Small intestine (tissue), 4 donors: ENCODE data around the gene AARSD1. TPM values are rescaled to one million over a fixed set of nuclear protein-coding genes. Genes with fewer than 3 reads are reported as not detected.

Experiments
- polyA plus RNA-seq, 4 donors: library from polyadenylated mRNA; stranded (reverse) in 3 of 4; unstranded in 1 of 4; fragments of 200-250 nt in 3 of 4; fragments of 120-200 nt in 1 of 4; gene quantifications; one replicate each; pipeline versions ENCODE4 v1.2.1 to v1.2.3, GENCODE V29; 2013
- donor health status: healthy with polysubstance abuse.
- donor health status: Bipolar disorder and iron deficiency.
- donor health status: healthy.

AARSD1 gene
- polyA plus RNA-seq, 4 donors = 27.3 to 47.4 (median 40.5) TPM

Other genes starting within 250 kb of the AARSD1 start
- gene EZH1, start 219.4 kb downstream of the AARSD1 start, polyA plus RNA-seq = 10 to 100 TPM in 3 of 4 donors, 1 to 10 TPM in 1; 8.1 to 33.0 (median 13.0) TPM
- gene RAMP2, start 203.2 kb downstream of the AARSD1 start, polyA plus RNA-seq = 10 to 100 TPM in 2 of 4 donors, 1 to 10 TPM in 2; 1.1 to 48.2 (median 16.4) TPM
- 100 to 1,000 TPM in 2 of 4 donors, 10 to 100 TPM in 2; 85.7 to 117 (median 94.3) TPM for gene VPS25, start 191.0 kb downstream of the AARSD1 start, polyA plus RNA-seq
- 10 to 100 TPM in 1 of 4 donors, 1 to 10 TPM in 2, under 1 TPM in 1; 0.67 to 25.6 (median 1.5) TPM for gene WNK4, start 183.8 kb downstream of the AARSD1 start, polyA plus RNA-seq
- 100 to 1,000 TPM; 101 to 317 (median 296) TPM for gene COA3, start 165.8 kb downstream of the AARSD1 start, polyA plus RNA-seq
- 1 to 10 TPM in 1 of 4 donors, under 1 TPM in 1, not detected in 2; 0.52 to 2.3 TPM for gene CNTD1, start 165.6 kb downstream of the AARSD1 start, polyA plus RNA-seq
- gene BECN1, start 140.2 kb downstream of the AARSD1 start, polyA plus RNA-seq = 10 to 100 TPM; 73.5 to 96.8 (median 81.1) TPM
- gene PSME3, start 131.1 kb downstream of the AARSD1 start, polyA plus RNA-seq = 10 to 100 TPM; 49.9 to 93.0 (median 61.2) TPM
- 1 to 10 TPM in 2 of 4 donors, under 1 TPM in 2; 0.54 to 1.3 (median 0.89) TPM for gene AOC2, start 119.9 kb downstream of the AARSD1 start, polyA plus RNA-seq
- gene AOC3, start 113.3 kb downstream of the AARSD1 start, polyA plus RNA-seq = 10 to 100 TPM in 1 of 4 donors, 1 to 10 TPM in 3; 1.3 to 30.0 (median 3.1) TPM
- 10 to 100 TPM in 1 of 4 donors, 1 to 10 TPM in 3; 1.4 to 12.1 (median 4.3) TPM for gene G6PC1, start 63.7 kb downstream of the AARSD1 start, polyA plus RNA-seq
- gene PTGES3L, start 15.6 kb upstream of the AARSD1 start, polyA plus RNA-seq = 1 to 10 TPM in 2 of 4 donors, under 1 TPM in 2; 0.67 to 2.0 (median 0.94) TPM
- gene RUNDC1, start 16.1 kb upstream of the AARSD1 start, polyA plus RNA-seq = 10 to 100 TPM in 1 of 4 donors, 1 to 10 TPM in 3; 7.2 to 13.9 (median 8.0) TPM
- gene RPL27, start 34.0 kb upstream of the AARSD1 start, polyA plus RNA-seq = 1,000 to 10,000 TPM; 1,737 to 4,151 (median 2,370) TPM
- 10 to 100 TPM; 51.5 to 62.4 (median 59.7) TPM for gene IFI35, start 42.3 kb upstream of the AARSD1 start, polyA plus RNA-seq
- gene VAT1, start 57.9 kb upstream of the AARSD1 start, polyA plus RNA-seq = 100 to 1,000 TPM in 1 of 4 donors, 10 to 100 TPM in 3; 20.1 to 163 (median 66.4) TPM
- gene RND2, start 60.8 kb upstream of the AARSD1 start, polyA plus RNA-seq = under 1 TPM in 3 of 4 donors, not detected in 1; 0.27 to 0.67 (median 0.41) TPM
- 10 to 100 TPM in 1 of 4 donors, 1 to 10 TPM in 2, under 1 TPM in 1; 0.45 to 12.4 (median 5.5) TPM for gene BRCA1, start 160.9 kb upstream of the AARSD1 start, polyA plus RNA-seq
- 100 to 1,000 TPM in 1 of 4 donors, 10 to 100 TPM in 3; 42.7 to 142 (median 68.6) TPM for gene NBR1, start 206.8 kb upstream of the AARSD1 start, polyA plus RNA-seq
- 10 to 100 TPM in 1 of 4 donors, 1 to 10 TPM in 2, under 1 TPM in 1; 0.22 to 67.2 (median 3.8) TPM for gene TMEM106A, start 247.4 kb upstream of the AARSD1 start, polyA plus RNA-seq